ENCODE results near the gene OR1C1. TPM values are rescaled to one million over a fixed set of nuclear protein-coding genes. Genes with fewer than 3 reads are reported as not detected.
"Not testable (repeated sequence)": the region's sequence is repeated elsewhere in the genome, so short reads cannot be mapped to it uniquely, and the experiment has no call there.

OR1C1 gene
- polyA plus RNA-seq, 2 of the 4 experiments (the other 2 are of a cell fraction): not detected

DNA sequence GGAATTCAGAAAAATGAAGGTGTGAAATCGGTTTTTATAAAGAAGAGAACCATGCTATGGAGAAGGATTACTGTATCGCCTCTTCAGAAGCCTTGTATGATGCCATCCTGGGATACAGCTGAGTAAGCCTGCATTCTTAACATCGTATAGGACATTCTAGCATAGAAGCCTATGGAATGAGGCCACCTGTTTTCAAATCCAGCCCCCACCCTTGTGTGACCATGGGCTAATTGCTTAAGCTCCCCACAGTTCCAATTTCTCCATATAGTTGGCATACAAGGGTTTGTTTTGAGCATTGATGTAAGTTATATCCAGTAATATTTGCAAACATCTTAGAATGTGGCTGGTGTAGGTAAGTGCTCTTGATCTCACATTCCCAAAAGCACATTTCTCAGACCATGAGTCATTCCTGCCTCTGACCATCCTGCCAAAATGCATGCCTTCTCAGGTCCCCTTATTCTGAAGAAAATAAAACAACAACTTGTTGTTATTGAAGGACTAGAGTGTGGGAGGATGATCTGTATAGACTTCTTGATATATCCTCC, 13.9 kb downstream of the OR1C1 start:
- 17% methylated on average over 3 of the region's 3 CpGs for WGBS (ENCODE audit: missing lambda C conversion rate)
- ATAC-seq (no peak), FAIRE-seq (no peak), DNase-seq (ENCODE audit: low read depth in 1 of 2, low spot score in 1 of 2) (no peak)
- H3K4me2 ChIP-seq: no peak overlapping the region
- CTCF ChIA-PET: no interaction called here
- POLR2A ChIA-PET: no interaction called here
- H3K9me3 ChIP-seq: peaks cover 4% of the 10 kb centered on the region; the same call in 1 of the 3 replicates
- no peaks in the 10 kb centered on the region for H3K4me1 ChIP-seq
- H3K4me3 ChIP-seq: no peak overlapping the region
- H3K27ac ChIP-seq: no peak overlapping the region
- TF ChIP-seq NPAS2 (CRISPR knock-in tag; IDR thresholded peaks at IDR 0.05; ENCODE audit: borderline replicate concordance) (no peak), KDM1A (IDR thresholded peaks at IDR 0.05; ENCODE audit: low read depth) (no peak), RAD21 (conservative IDR thresholded peaks at IDR 0.05 in 1 of 2, IDR thresholded peaks at IDR 0.05 in 1 of 2) (no peak)

DNA sequence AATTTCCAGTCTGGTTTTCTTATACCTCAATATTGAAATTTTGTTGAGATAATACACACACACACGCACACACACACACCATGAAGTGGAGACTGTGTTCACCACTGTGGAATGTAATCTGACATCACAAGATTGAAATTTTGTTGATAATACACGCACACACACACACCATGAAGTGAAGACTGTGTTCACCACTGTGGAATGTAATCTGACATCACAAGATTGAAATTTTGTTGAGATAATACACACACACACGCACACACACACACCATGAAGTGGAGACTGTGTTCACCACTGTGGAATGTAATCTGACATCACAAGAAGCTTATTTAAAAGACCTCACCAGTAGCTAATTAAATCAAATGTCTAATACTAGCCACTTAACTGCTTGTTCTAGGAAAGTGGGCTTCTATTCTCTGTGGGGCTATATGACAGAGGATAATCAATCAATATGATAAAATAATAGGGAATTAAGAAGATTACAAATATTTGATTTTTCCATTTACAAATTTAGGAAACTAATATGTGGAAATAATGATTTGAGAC, 18.1 kb downstream of the OR1C1 start:
- H3K27ac ChIP-seq; ATAC-seq; FAIRE-seq; POLR2A ChIA-PET; H3K4me2 ChIP-seq; CTCF ChIA-PET; DNase-seq (ENCODE audit: low read depth in 1 of 2, low spot score in 1 of 2); H3K4me3 ChIP-seq; H3K9me3 ChIP-seq; H3K4me1 ChIP-seq: not testable (repeated sequence)
- 2% methylated on average over 3 of the region's 3 CpGs for WGBS (ENCODE audit: missing lambda C conversion rate)

DNA sequence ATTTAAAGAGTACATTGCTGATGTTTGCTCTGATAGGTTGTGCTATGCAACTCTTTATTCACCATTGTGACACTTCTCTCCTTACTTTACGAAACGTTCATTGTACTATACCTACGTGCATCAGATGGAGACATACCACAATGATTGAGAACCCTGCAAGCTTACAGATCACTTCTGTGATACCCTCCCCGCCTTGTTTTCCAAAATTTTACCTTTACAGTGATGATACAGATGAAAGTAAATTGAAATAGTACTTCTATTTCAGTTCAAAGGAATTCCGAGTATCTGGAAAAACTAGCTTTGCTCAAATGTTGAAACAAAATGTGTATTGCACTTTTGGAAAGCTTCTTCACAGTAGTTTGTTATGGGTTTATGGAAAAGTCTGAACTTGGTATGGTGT, 18.6 kb downstream of the OR1C1 start:
- 2% methylated on average over 5 of the region's 5 CpGs for WGBS (ENCODE audit: missing lambda C conversion rate)
- no peak overlapping the region for H3K4me3 ChIP-seq
- TF ChIP-seq RFX5 (IDR thresholded peaks at IDR 0.05): no peak
- TF ChIP-seq, protein P1, sequence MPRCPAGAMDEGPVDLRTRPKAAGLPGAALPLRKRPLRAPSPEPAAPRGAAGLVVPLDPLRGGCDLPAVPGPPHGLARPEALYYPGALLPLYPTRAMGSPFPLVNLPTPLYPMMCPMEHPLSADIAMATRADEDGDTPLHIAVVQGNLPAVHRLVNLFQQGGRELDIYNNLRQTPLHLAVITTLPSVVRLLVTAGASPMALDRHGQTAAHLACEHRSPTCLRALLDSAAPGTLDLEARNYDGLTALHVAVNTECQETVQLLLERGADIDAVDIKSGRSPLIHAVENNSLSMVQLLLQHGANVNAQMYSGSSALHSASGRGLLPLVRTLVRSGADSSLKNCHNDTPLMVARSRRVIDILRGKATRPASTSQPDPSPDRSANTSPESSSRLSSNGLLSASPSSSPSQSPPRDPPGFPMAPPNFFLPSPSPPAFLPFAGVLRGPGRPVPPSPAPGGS (IDR thresholded peaks at IDR 0.05): no peak
- TF ChIP-seq NR3C1 (IDR thresholded peaks at IDR 0.05): no peak
- TF ChIP-seq EP300 (IDR thresholded peaks at IDR 0.05): no peak
- no peak for TF ChIP-seq POLR2A (IDR thresholded peaks at IDR 0.05; ENCODE audit: low read length)
- TF ChIP-seq KDM5A (IDR thresholded peaks at IDR 0.05): no peak
- TF ChIP-seq EHF (CRISPR knock-in tag; IDR thresholded peaks at IDR 0.05): no peak
- TF ChIP-seq JUN (IDR thresholded peaks at IDR 0.05): no peak
- no peak for TF ChIP-seq RCOR1 (IDR thresholded peaks at IDR 0.05; ENCODE audit: low read depth, low read length)
- no peak for TF ChIP-seq GATA3 (IDR thresholded peaks at IDR 0.05; ENCODE audit: borderline replicate concordance)
- no peak for TF ChIP-seq RARB (CRISPR knock-in tag; IDR thresholded peaks at IDR 0.05)
- DNase-seq (ENCODE audit: low read depth in 1 of 2, low spot score in 1 of 2) (no peak), ATAC-seq (no peak), FAIRE-seq (no peak)
- no peak overlapping the region for H3K27ac ChIP-seq
- H3K4me2 ChIP-seq: no peak overlapping the region
- no peaks in the 10 kb centered on the region for H3K4me1 ChIP-seq
- ChIA-PET POLR2A (no interaction called here), CTCF (no interaction called here)
- H3K9me3 ChIP-seq: peaks cover 4% of the 10 kb centered on the region; the same call in 1 of the 3 replicates

DNA sequence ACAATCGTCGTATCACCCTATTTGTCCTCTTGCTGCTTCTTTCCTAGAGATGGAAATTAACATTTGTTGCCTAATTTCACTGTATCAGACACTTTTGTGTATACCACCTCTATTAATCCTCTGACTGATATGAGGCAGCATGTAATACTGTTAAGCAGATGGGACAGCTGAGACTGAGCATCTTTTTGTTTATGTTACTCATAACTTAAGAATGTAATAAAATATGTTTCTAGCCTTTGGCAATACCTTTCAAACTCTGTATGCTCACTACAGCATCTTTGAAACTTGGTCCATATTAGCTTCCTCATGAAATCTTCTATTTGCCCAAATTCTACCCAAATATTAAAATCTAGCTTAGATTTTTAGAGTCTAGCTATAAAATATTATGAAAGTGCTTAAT, 19.6 kb downstream of the OR1C1 start:
- DNase-seq (ENCODE audit: low read depth in 1 of 2, low spot score in 1 of 2) (no peak), ATAC-seq (no peak), FAIRE-seq (no peak)
- H3K4me3 ChIP-seq: no peak overlapping the region
- TF ChIP-seq RARB (CRISPR knock-in tag; IDR thresholded peaks at IDR 0.05): no peak
- TF ChIP-seq JUN (IDR thresholded peaks at IDR 0.05): no peak
- no peak for TF ChIP-seq EHF (CRISPR knock-in tag; IDR thresholded peaks at IDR 0.05)
- TF ChIP-seq NFE2L2 (conservative IDR thresholded peaks at IDR 0.05; ENCODE audit: low read length): no peak
- no peak for TF ChIP-seq SMC3 (IDR thresholded peaks at IDR 0.05)
- no peak for TF ChIP-seq TFCP2L1 (CRISPR knock-in tag; IDR thresholded peaks at IDR 0.05)
- no peak for TF ChIP-seq GATA3 (IDR thresholded peaks at IDR 0.05; ENCODE audit: borderline replicate concordance)
- no peak for TF ChIP-seq RCOR1 (IDR thresholded peaks at IDR 0.05; ENCODE audit: low read depth, low read length)
- TF ChIP-seq HDAC2 (IDR thresholded peaks at IDR 0.05): no peak
- TF ChIP-seq HEYL (CRISPR knock-in tag; IDR thresholded peaks at IDR 0.05): no peak
- no peak for TF ChIP-seq JUNB (IDR thresholded peaks at IDR 0.05)
- TF ChIP-seq FOXS1 (CRISPR knock-in tag; IDR thresholded peaks at IDR 0.05): no peak
- no peak for TF ChIP-seq TP53 (CRISPR knock-in tag; IDR thresholded peaks at IDR 0.05)
- no peak for TF ChIP-seq RNF2 (IDR thresholded peaks at IDR 0.05; ENCODE audit: borderline replicate concordance, low read depth)
- no peak for TF ChIP-seq NPAS2 (CRISPR knock-in tag; IDR thresholded peaks at IDR 0.05; ENCODE audit: borderline replicate concordance)
- TF ChIP-seq EP300 (IDR thresholded peaks at IDR 0.05): no peak
- no peak for TF ChIP-seq FOSL2 (IDR thresholded peaks at IDR 0.05)
- TF ChIP-seq FOSL2 (CRISPR knock-in tag; IDR thresholded peaks at IDR 0.05): no peak
- no peak for TF ChIP-seq HOXA7 (CRISPR knock-in tag; IDR thresholded peaks at IDR 0.05)
- no peak overlapping the region for H3K4me2 ChIP-seq
- WGBS (ENCODE audit: missing lambda C conversion rate): 1% methylated on average over 2 of the region's 2 CpGs
- no peak overlapping the region for H3K27ac ChIP-seq
- H3K4me1 ChIP-seq: no peaks in the 10 kb centered on the region
- POLR2A ChIA-PET: no interaction called here
- CTCF ChIA-PET: no interaction called here
- H3K9me3 ChIP-seq: peaks cover 4% of the 10 kb centered on the region; the same call in 1 of the 3 replicates
